HUES64 (cell line): ENCODE results near the gene CABS1. TPM values are rescaled to one million over a fixed set of nuclear protein-coding genes. Genes with fewer than 3 reads are reported as not detected.

Source experiments
- H3K27ac ChIP-seq: 2 replicates; pipeline ENCODE4 v1.7.0; 2013; ENCODE audit warnings: low read depth, low read length, inconsistent platforms
- H3K27me3 ChIP-seq: 2 replicates; pipeline ENCODE4 v1.6.1; 2013; ENCODE audit warnings: mild to moderate bottlenecking, low read length; ENCODE audit not compliant: insufficient read depth
- H3K36me3 ChIP-seq: 2 replicates; pipeline ENCODE4 v1.6.1; 2013; ENCODE audit warnings: mild to moderate bottlenecking, low read length; ENCODE audit not compliant: insufficient read depth
- H3K4me1 ChIP-seq: 2 replicates; pipeline ENCODE4 v1.6.1; 2013; ENCODE audit warnings: mild to moderate bottlenecking, low read length, moderate library complexity; ENCODE audit not compliant: insufficient read depth
- H3K4me3 ChIP-seq: 2 replicates; pipeline ENCODE4 v1.5.1; 2013; ENCODE audit warnings: mild to moderate bottlenecking, low read length, moderate library complexity
- H3K9ac ChIP-seq: 2 replicates; pipeline ENCODE4 v1.6.1; 2013; ENCODE audit warnings: mild to moderate bottlenecking, low read depth, low read length
- H3K9me3 ChIP-seq: 2 replicates; pipeline ENCODE4 v1.6.1; 2013; ENCODE audit warnings: low read depth, low read length; ENCODE audit not compliant: insufficient read depth
- WGBS: fragments of 150-250, 120-280 bp; methylation state at CpG from one replicate; pipeline ENCODE4 v1.1.7; 2013; ENCODE audit warnings: missing lambda C conversion rate; 5-methylcytosine and 5-hydroxymethylcytosine counted together
- polyA plus RNA-seq, 2 experiments: library from polyadenylated mRNA; stranded (reverse); fragments of 50-300 nt; gene quantifications; one replicate each; pipeline ENCODE4 v1.2.3, GENCODE V29; 2013

The CABS1 gene
- polyA plus RNA-seq (2013, experiment 1 of 2): not detected
- polyA plus RNA-seq (2013, experiment 2 of 2): not detected

DNA sequence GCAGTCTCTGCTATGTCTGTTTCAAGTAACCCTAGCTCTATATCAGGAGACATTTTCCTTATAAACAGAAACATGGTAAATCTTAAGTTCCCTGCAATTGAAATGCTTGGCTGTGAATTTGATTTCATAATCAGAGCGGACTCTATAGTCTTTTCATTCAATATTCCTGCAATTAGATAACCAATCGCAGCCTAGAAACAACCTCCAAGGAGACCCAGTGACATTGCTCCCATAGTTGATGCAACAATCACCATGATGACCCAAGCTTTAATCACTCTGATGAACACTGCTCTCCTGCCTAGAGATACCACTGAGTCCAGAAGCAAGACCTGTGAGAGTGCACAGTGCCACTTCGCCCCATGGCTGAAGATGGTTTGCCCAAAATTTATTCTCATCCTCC is at the start of gene CABS1:
TSS of gene CABS1 (plus strand) at position 301 of the 400 bp plus-strand sequence. CDS start at position 360, 59 bp downstream.
- H3K4me1 ChIP-seq: no peaks in the 10 kb centered on the region
- H3K9ac ChIP-seq: no peak within 1 kb of the TSS
- H3K4me3 ChIP-seq: no peak within 1 kb of the TSS
- H3K9me3 ChIP-seq: no peaks in the 10 kb centered on the region
- no peaks in the 10 kb centered on the region for H3K36me3 ChIP-seq
- no peak within 1 kb of the TSS for H3K27ac ChIP-seq
- WGBS: 88% methylated on average over 3 of the region's 3 CpGs
- no peaks in the 10 kb centered on the region for H3K27me3 ChIP-seq

DNA sequence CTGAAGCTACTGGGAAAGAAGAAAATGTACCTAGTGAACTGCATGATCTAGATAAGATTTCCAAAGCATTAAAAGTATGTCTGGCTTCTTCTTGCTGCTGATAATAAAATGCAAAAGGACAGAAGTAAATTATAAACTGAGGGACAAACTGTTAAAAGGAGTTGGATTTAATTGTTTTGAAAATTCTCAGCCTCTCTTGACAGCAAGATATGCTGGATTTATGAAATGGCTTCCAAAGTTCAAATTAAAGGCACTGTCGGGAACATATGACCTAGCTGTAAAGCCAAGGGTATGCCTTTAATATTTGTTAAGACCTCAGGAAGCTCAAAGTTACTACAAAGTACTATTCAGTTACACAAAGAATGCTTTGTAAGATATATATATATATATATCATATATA is 46.1 kb upstream of the CABS1 start:
- Histone ChIP-seq H3K27ac (no peak overlapping the region), H3K9me3 (no peaks in the 10 kb centered on the region), H3K4me1 (no peaks in the 10 kb centered on the region), H3K27me3 (no peaks in the 10 kb centered on the region), H3K36me3 (no peaks in the 10 kb centered on the region), H3K4me3 (no peak overlapping the region), H3K9ac (no peak overlapping the region)
- WGBS: 100% methylated on average over 1 of the region's 1 CpG

DNA sequence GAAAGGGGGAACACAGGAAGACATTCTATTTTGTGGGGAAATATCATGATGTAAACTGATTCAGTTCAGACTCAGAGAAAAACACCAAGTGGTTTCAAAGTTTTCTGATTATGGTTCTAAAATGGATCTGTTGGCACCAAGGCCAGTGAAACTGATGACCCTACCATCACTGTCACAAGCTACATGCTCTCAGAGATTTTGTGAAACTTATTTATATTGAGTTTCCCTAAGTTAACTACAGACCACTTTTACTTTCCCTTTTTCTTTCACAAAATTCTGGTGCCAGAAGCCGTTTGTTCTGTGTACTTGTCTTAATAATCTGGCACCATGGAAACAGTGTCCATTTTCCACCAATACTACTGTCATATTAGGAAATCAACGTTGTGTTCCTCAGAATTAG is 43.4 kb upstream of the CABS1 start:
- 93% methylated on average over 2 of the region's 2 CpGs for WGBS
- H3K4me3 ChIP-seq: no peak overlapping the region
- H3K4me1 ChIP-seq: no peaks in the 10 kb centered on the region
- no peaks in the 10 kb centered on the region for H3K27me3 ChIP-seq
- H3K9ac ChIP-seq: no peak overlapping the region
- H3K9me3 ChIP-seq: no peaks in the 10 kb centered on the region
- no peaks in the 10 kb centered on the region for H3K36me3 ChIP-seq
- H3K27ac ChIP-seq: no peak overlapping the region

DNA sequence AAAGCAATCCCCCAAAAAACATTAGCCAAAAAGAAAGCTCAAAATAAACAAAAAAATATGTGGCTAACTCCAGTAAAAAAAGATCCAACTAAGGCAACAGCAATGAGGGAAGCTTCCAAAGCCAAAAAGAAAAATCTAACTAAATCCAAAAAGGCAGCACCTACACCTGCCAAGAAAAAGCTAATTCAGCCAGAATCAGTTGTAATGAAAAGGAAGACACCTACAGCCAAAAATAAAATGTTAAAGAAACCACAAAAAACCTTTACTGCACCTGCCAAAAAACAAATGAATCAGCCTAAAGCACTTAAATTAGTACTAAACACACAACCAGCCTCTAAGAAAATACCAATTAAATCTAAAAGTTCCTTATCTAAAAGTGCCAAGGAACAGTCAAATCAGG is 37.2 kb upstream of the CABS1 start:
- H3K27ac ChIP-seq: no peak overlapping the region
- H3K9me3 ChIP-seq: no peaks in the 10 kb centered on the region
- no peaks in the 10 kb centered on the region for H3K4me1 ChIP-seq
- H3K36me3 ChIP-seq: no peaks in the 10 kb centered on the region
- H3K9ac ChIP-seq: no peak overlapping the region
- H3K27me3 ChIP-seq: no peaks in the 10 kb centered on the region
- no peak overlapping the region for H3K4me3 ChIP-seq

DNA sequence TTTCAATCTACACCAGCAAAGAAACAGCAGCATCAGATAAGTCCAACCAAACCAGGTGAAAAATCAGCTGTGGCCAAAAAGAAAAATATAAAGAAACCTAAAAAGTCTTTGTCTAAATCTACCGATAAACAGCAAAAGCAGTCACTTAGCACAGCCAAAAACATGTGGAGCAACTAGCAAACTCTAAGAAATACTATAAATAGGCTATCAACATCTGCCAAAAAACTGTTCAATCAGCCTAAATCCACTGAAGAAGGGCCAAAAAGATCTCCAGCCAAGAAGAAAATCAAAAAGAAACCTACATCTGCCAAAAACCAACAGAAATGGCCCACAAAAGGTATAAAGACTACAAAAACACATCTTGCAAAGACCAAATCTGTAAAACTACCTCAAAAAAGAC is 36.7 kb upstream of the CABS1 start:
- no peaks in the 10 kb centered on the region for H3K9me3 ChIP-seq
- 100% methylated on average over 1 of the region's 1 CpG for WGBS
- no peak overlapping the region for H3K9ac ChIP-seq
- no peak overlapping the region for H3K4me3 ChIP-seq
- no peaks in the 10 kb centered on the region for H3K4me1 ChIP-seq
- H3K36me3 ChIP-seq: no peaks in the 10 kb centered on the region
- no peaks in the 10 kb centered on the region for H3K27me3 ChIP-seq
- H3K27ac ChIP-seq: no peak overlapping the region

DNA sequence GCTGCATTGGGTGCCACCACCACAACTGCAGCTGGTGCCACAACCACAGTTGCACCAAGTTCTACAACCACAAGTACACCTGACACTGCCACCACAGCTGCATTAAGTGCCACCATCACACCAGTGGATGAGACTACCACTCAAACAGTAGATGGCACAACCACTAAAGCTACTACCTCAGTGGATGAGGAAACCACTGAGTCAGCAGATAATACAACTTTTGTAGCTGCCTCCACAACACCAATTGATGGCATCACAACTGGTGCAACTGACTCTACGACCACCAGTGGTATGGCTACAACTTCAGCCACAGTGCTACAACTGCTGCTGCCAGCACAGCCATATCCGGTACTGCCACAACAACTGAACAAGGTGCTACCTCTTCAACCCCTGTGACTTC is 35.1 kb upstream of the CABS1 start:
- H3K4me3 ChIP-seq: no peak overlapping the region
- H3K4me1 ChIP-seq: no peaks in the 10 kb centered on the region
- no peaks in the 10 kb centered on the region for H3K27me3 ChIP-seq
- no peaks in the 10 kb centered on the region for H3K9me3 ChIP-seq
- WGBS: 94% methylated on average over 2 of the region's 2 CpGs
- no peaks in the 10 kb centered on the region for H3K36me3 ChIP-seq
- no peak overlapping the region for H3K27ac ChIP-seq
- no peak overlapping the region for H3K9ac ChIP-seq

DNA sequence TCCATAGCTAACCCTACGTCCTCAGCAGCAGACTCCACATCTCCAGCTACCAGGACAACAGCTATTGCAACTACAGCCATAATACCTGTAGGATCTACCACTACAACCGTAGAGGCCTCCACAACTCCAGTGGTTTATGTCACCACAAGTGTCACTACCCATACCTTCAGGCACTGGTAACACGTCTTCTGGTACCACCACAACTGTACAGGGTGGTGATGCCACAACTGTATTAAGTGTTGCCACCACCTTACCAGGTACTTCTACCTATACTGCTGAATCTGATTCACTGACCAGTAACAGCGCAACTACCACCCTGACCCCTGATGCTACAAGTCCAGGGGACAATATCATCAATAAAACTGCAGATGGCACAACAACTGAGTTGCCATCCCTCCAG is 34.6 kb upstream of the CABS1 start:
- Histone ChIP-seq H3K4me1 (no peaks in the 10 kb centered on the region), H3K27me3 (no peaks in the 10 kb centered on the region), H3K9me3 (no peaks in the 10 kb centered on the region), H3K9ac (no peak overlapping the region), H3K27ac (no peak overlapping the region), H3K36me3 (no peaks in the 10 kb centered on the region), H3K4me3 (no peak overlapping the region)
- 91% methylated on average over 4 of the region's 4 CpGs for WGBS

DNA sequence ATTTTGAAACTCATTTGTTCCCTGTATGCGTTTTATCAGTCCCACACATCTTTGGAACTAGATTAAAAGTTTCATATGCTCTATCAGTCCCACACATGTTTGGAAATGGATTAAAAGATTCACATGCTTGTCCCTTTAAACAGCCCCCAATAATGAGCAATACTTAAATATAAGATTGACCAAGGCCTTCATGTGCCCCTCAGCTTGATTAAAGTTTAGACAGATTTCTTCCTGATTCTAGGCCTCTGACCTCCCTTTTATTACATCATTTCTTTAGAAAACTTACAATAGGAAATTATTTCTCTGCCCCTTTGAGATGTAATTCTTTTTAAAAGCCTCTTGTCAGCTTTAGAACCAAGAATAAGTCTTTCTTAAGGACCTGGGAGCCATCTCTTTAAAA is 31.7 kb upstream of the CABS1 start:
- H3K9me3 ChIP-seq: no peaks in the 10 kb centered on the region
- no peaks in the 10 kb centered on the region for H3K4me1 ChIP-seq
- no peak overlapping the region for H3K4me3 ChIP-seq
- no CpG with 5 or more reads among the region's 1 CpG for WGBS
- no peaks in the 10 kb centered on the region for H3K36me3 ChIP-seq
- no peak overlapping the region for H3K27ac ChIP-seq
- H3K9ac ChIP-seq: no peak overlapping the region
- no peaks in the 10 kb centered on the region for H3K27me3 ChIP-seq

DNA sequence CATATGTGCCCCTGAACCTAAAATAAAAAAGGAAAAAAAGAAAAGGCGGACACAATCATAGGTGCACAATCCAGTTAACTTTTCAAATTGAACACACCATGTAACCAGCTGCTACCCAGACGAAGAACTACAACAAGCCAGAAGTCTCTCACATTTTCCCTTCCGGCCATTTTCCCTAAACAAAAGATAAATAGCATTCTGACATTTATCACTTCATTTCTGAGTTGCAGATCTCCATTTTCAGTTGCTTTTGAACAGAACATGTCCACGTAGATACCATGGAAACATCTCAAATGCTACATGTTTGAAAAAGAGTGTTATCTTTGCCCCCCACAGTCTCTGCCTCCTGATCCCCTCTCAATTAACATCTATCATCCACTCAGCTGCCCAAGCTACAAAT is 29.2 kb upstream of the CABS1 start:
- no peaks in the 10 kb centered on the region for H3K27me3 ChIP-seq
- WGBS: 74% methylated on average over 4 of the region's 4 CpGs

DNA sequence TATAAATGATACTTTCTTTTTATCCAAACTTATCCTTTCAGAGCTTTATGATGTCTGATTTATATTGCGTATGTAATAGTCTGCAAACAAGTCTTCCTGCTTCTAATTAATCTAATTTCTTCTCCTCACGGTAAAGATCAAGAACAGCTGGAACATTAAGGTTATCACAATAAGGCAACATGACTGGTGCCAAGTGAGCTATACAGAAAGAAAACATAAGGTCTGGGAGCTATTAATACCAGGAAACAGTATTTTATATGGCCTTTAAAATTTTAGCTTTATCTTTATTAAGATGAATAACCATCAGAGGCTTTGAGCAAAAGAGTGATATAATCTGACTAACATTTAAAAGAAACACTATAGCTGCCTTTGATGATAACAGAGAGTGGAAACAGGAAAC is 28.7 kb upstream of the CABS1 start:
- no peak overlapping the region for H3K4me3 ChIP-seq
- 100% methylated on average over 1 of the region's 2 CpGs for WGBS
- no peak overlapping the region for H3K9ac ChIP-seq
- no peaks in the 10 kb centered on the region for H3K4me1 ChIP-seq
- no peaks in the 10 kb centered on the region for H3K36me3 ChIP-seq
- no peak overlapping the region for H3K27ac ChIP-seq
- H3K27me3 ChIP-seq: no peaks in the 10 kb centered on the region
- H3K9me3 ChIP-seq: no peaks in the 10 kb centered on the region

More for the DNA sequence above, 29.2 kb upstream of the CABS1 start:
- Histone ChIP-seq H3K27ac (no peak overlapping the region), H3K9ac (no peak overlapping the region), H3K9me3 (no peaks in the 10 kb centered on the region), H3K4me1 (no peaks in the 10 kb centered on the region), H3K4me3 (no peak overlapping the region), H3K36me3 (no peaks in the 10 kb centered on the region)

DNA sequence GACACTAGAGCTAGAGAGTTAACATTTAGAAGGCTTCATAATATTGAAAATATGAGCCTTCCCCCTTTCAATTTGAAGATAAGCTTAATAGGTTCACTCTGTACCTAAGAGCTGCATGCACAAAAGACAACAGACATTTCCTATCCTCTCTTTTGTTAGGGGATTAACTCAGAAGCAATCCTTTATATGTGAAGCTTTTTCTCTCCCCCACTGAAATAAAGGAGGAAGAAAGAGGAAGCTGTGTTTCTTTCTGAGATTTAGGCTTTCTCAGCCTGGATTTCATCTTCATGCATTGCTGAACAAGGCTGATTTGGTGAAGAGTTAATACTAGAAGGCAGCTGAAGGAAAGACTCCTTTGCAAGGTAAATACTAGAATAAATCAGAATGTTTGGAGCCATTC is 21.0 kb upstream of the CABS1 start:
- Histone ChIP-seq H3K27me3 (no peaks in the 10 kb centered on the region), H3K4me3 (no peak overlapping the region), H3K36me3 (no peaks in the 10 kb centered on the region), H3K27ac (peak overlapping the region; percentile 76), H3K9me3 (no peaks in the 10 kb centered on the region), H3K4me1 (peaks cover 17% of the 10 kb centered on the region; the same call in 1 of the 2 replicates), H3K9ac (peak overlapping the region; percentile 29; the same call in 1 of the 2 replicates)

DNA sequence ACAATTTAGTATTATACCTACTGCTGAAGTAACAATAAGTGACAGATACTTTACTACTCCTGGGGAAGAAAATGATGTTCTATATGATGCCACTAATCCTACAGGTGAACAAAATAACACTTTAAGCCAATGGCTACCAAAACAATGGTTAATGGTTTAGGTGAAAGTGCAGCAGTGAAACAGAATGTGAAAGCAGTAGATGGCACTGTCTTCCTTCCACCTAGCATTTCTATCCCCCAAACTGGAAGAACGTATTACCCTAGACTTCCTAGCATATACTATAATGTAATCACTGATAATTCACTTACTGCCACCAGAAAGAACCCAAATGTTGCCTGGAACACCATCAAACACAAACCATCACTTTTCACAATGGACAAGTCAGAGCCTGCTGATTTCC is 18.9 kb upstream of the CABS1 start:
- Histone ChIP-seq H3K4me3 (no peak overlapping the region), H3K9ac (no peak overlapping the region), H3K36me3 (no peaks in the 10 kb centered on the region), H3K4me1 (peaks cover 17% of the 10 kb centered on the region; the same call in 1 of the 2 replicates), H3K27ac (no peak overlapping the region), H3K9me3 (no peaks in the 10 kb centered on the region), H3K27me3 (no peaks in the 10 kb centered on the region)
- 58% methylated on average over 1 of the region's 1 CpG for WGBS
